Measurements from ENCODE around the gene ETV7.

Gene ETV7

DNA sequence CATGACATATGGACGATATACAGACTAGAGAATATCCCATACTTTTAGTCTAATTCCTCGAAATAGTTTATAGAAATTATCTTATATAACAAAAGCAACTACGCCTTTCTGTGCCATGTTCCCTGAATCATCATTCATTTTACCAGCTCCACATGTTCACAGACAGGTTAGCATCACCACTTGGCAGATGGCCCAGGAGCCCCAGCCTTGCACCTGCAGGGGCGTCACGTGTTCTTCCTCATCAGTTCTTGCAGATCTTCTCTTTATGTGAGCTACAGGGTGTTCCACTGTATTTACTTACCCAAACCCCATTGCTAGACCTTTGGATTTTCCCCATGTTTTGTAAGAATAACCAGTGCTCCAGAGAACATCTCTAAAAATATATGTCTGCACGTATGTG, 38.2 kb downstream of the ETV7 start:
- no peak overlapping the region for H3K23ac ChIP-seq (ENCODE audit: low read length)
- no peak overlapping the region for H3K4ac ChIP-seq (ENCODE audit: low read depth, low read length)
- H3K79me2 ChIP-seq (ENCODE audit: control insufficient read depth, insufficient read depth, low read length) = no peaks in the 10 kb centered on the region
- H3K4me2 ChIP-seq (ENCODE audit: low read length) = no peak overlapping the region
- DNase-seq = no peak
- no peaks in the 10 kb centered on the region for H3K79me1 ChIP-seq (ENCODE audit: low read length)
- no peak overlapping the region for H2BK120ac ChIP-seq (ENCODE audit: low read depth, low read length)
- H2BK5ac ChIP-seq (ENCODE audit: low read length) = no peak overlapping the region
- no peak overlapping the region for H4K5ac ChIP-seq (ENCODE audit: low read length)
- no peak overlapping the region for H3K9ac ChIP-seq (ENCODE audit: low read length)
- H3K4me3 ChIP-seq (ENCODE audit: low read length) = no peak overlapping the region
- no peak overlapping the region for H3K27ac ChIP-seq (ENCODE audit: low read depth, low read length)
- no peak overlapping the region for H3K18ac ChIP-seq (ENCODE audit: low read length)
- no peak overlapping the region for H2BK15ac ChIP-seq (replicated peaks; ENCODE audit: low read depth)
- H4K8ac ChIP-seq (ENCODE audit: low read depth, low read length) = no peak overlapping the region
- WGBS (ENCODE audit: extremely low coverage, insufficient coverage, low lambda C conversion rate) = no CpG with 5 or more reads among the region's 6 CpGs
- H2AK5ac ChIP-seq (ENCODE audit: low read length) = no peak overlapping the region
- H3K4me1 ChIP-seq (ENCODE audit: control insufficient read depth, low read depth, low read length) = no peaks in the 10 kb centered on the region
- no peaks in the 10 kb centered on the region for H3K36me3 ChIP-seq (ENCODE audit: control insufficient read depth, insufficient read depth, low read length)
- no peaks in the 10 kb centered on the region for H3K27me3 ChIP-seq (ENCODE audit: insufficient read depth, low read length, poor library complexity)
- no peak overlapping the region for H3K56ac ChIP-seq (ENCODE audit: low read length)

DNA sequence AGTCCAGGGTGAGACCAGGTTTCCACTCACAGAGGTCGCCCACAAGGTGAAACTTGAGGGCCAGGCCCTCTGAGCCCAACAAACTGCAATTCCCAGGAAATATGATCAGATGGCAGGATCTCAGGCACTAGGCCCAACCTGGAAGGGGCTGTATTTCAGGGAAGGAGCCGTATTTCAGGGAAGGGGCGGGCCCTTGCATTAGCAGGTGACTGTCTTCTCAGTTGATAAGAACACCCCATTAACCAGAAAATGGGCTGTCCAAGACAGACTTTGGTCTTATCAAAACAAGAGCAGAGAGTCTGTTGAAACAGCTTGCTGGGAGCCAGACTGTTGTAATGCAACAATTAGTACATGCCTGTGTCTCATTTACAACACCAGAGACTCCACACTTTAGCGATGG, 39.8 kb downstream of the ETV7 start:
- Histone ChIP-seq H3K4me3 (ENCODE audit: low read length) (no peak overlapping the region), H2BK120ac (ENCODE audit: low read depth, low read length) (no peak overlapping the region), H2BK5ac (ENCODE audit: low read length) (no peak overlapping the region), H3K27ac (ENCODE audit: low read depth, low read length) (no peak overlapping the region), H3K79me1 (ENCODE audit: low read length) (no peaks in the 10 kb centered on the region), H3K23ac (ENCODE audit: low read length) (no peak overlapping the region), H3K4ac (ENCODE audit: low read depth, low read length) (no peak overlapping the region), H3K18ac (ENCODE audit: low read length) (no peak overlapping the region), H3K4me2 (ENCODE audit: low read length) (no peak overlapping the region), H3K56ac (ENCODE audit: low read length) (no peak overlapping the region), H2BK15ac (replicated peaks; ENCODE audit: low read depth) (no peak overlapping the region), H4K8ac (ENCODE audit: low read depth, low read length) (no peak overlapping the region), H3K27me3 (ENCODE audit: insufficient read depth, low read length, poor library complexity) (no peaks in the 10 kb centered on the region), H2AK5ac (ENCODE audit: low read length) (no peak overlapping the region), H3K36me3 (ENCODE audit: control insufficient read depth, insufficient read depth, low read length) (no peaks in the 10 kb centered on the region), H3K9ac (ENCODE audit: low read length) (no peak overlapping the region), H3K4me1 (ENCODE audit: control insufficient read depth, low read depth, low read length) (no peaks in the 10 kb centered on the region), H4K5ac (ENCODE audit: low read length) (no peak overlapping the region), H3K79me2 (ENCODE audit: control insufficient read depth, insufficient read depth, low read length) (no peaks in the 10 kb centered on the region)
- no peak for DNase-seq
- WGBS (ENCODE audit: extremely low coverage, insufficient coverage, low lambda C conversion rate) = no CpG with 5 or more reads among the region's 4 CpGs

DNA sequence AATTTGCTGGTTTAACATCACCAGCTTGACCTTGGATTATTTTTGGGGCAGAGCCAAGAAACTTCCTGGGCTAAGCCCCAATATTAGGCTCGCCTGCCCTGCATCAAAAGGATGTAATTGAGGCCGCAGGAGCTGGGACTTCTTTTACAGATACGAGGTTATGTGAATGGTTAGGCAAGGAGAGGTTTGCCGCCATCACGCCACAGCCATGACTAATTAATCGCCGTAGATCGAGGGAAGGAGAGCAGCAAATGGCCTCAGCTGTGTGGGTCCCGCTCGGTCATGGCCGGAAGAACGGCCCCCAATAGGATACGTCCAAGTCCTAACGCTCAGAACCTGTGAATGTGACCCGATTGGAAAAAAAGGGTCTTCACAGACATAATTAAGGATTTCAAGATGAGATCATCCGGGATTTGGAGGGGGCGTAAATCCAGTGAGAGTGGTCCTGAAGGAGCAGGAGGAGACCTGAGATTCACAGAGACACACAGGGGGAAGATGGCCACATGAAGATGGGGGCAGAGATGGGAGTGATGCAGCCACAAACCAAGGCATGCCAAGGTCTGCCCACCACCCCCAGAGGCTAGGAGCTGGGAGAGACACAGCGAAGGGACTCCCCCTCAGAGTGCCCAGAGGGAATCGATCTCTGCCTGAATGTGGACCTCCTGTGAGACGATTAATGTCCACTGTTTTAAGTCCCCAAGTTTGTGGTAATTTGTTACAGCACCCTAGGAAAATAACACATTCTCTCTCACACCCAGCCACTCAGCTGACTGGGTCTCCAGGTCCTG, 40.8 kb downstream of the ETV7 start:
- Histone ChIP-seq H3K79me1 (ENCODE audit: low read length) (no peaks in the 10 kb centered on the region), H4K5ac (ENCODE audit: low read length) (no peak overlapping the region), H4K8ac (ENCODE audit: low read depth, low read length) (no peak overlapping the region), H3K4me2 (ENCODE audit: low read length) (no peak overlapping the region), H2BK15ac (replicated peaks; ENCODE audit: low read depth) (no peak overlapping the region), H2BK120ac (ENCODE audit: low read depth, low read length) (no peak overlapping the region), H3K18ac (ENCODE audit: low read length) (no peak overlapping the region), H3K9ac (ENCODE audit: low read length) (no peak overlapping the region), H3K56ac (ENCODE audit: low read length) (no peak overlapping the region), H3K79me2 (ENCODE audit: control insufficient read depth, insufficient read depth, low read length) (no peaks in the 10 kb centered on the region), H3K27me3 (ENCODE audit: insufficient read depth, low read length, poor library complexity) (no peaks in the 10 kb centered on the region), H3K23ac (ENCODE audit: low read length) (no peak overlapping the region), H3K36me3 (ENCODE audit: control insufficient read depth, insufficient read depth, low read length) (no peaks in the 10 kb centered on the region), H2AK5ac (ENCODE audit: low read length) (no peak overlapping the region), H3K4ac (ENCODE audit: low read depth, low read length) (no peak overlapping the region), H3K4me3 (ENCODE audit: low read length) (no peak overlapping the region), H2BK5ac (ENCODE audit: low read length) (no peak overlapping the region), H3K27ac (ENCODE audit: low read depth, low read length) (no peak overlapping the region), H3K4me1 (ENCODE audit: control insufficient read depth, low read depth, low read length) (no peaks in the 10 kb centered on the region)
- no CpG with 5 or more reads among the region's 20 CpGs for WGBS (ENCODE audit: extremely low coverage, insufficient coverage, low lambda C conversion rate)
- no peak for DNase-seq

DNA sequence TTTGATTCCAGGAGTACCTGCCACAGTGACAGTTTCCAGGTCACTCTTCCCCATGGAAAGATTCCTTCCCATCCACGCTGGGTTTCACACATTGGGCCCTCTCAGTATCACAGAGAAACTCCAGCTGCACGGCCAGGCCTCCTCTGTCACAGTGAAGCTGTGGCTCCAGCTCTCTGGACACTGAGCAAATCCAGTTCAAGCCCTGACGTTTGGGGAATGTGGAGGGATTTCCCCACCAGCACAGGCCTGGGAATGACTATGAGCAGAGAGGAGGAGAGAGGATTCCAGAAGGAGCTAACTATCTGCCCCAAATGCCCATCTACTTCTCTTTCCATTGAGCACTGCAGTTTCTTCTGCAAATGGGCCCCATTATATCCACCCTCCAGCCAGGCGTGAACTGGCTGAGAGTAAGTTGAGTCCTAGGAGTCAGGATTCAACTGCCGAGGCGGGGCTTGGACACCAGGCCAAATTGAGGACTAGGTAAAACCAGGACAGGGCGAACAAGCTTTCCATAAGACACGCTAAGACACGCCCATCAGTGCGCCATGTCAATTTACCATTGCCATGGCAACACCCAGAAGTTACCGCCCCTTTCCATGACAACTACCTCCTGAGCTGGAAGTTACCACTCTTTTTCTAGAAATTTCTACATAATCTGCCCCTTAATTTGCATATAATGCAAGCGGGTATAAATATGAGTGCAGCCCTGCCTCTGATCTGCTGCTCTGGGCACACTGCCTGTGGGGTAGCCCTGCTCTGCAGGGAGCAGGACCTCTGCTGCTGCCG, 41.6 kb downstream of the ETV7 start:
- peak; percentile 63 for DNase-seq
- no peaks in the 10 kb centered on the region for H3K79me2 ChIP-seq (ENCODE audit: control insufficient read depth, insufficient read depth, low read length)
- H4K8ac ChIP-seq (ENCODE audit: low read depth, low read length) = no peak overlapping the region

DNA sequence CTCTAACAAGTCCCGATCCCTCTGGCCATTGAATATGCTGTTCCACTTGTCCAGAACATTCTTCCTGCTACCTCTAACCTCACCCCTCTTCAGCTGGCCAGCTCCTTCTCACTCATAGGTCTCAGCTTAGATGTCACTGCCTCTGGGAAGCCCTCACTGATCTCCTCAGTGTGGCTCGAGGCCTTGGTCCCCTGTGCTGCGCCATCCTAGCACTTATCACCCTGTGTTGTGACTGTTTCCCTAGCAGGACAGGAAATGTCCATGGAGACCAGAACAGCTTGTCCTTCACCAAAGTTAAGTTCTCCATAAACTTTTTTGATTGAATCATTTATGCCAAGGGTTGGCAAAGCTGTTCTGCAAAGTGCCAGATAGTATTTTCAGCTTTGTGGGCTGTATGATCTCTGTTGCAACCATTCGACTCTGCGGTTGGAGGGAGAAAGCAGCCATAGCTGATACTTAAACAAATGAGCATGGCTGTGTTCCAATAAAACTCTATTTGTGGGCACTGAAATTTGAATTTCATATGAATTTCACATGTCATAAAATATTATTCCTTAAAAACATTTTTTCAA, 44.3 kb downstream of the ETV7 start:
- H3K27me3 ChIP-seq (ENCODE audit: insufficient read depth, low read length, poor library complexity) = peaks cover 3% of the 10 kb centered on the region
- H3K4me1 ChIP-seq (ENCODE audit: control insufficient read depth, low read depth, low read length) = no peaks in the 10 kb centered on the region
- no peak overlapping the region for H3K56ac ChIP-seq (ENCODE audit: low read length)
- H2BK15ac ChIP-seq (replicated peaks; ENCODE audit: low read depth) = no peak overlapping the region
- H2AK5ac ChIP-seq (ENCODE audit: low read length) = no peak overlapping the region
- H3K36me3 ChIP-seq (ENCODE audit: control insufficient read depth, insufficient read depth, low read length) = no peaks in the 10 kb centered on the region
- no peak overlapping the region for H2BK5ac ChIP-seq (ENCODE audit: low read length)
- H4K8ac ChIP-seq (ENCODE audit: low read depth, low read length) = no peak overlapping the region
- no CpG with 5 or more reads among the region's 5 CpGs for WGBS (ENCODE audit: extremely low coverage, insufficient coverage, low lambda C conversion rate)
- no peak overlapping the region for H4K5ac ChIP-seq (ENCODE audit: low read length)
- no peaks in the 10 kb centered on the region for H3K79me2 ChIP-seq (ENCODE audit: control insufficient read depth, insufficient read depth, low read length)
- H3K79me1 ChIP-seq (ENCODE audit: low read length) = no peaks in the 10 kb centered on the region
- H3K18ac ChIP-seq (ENCODE audit: low read length) = no peak overlapping the region
- no peak overlapping the region for H3K4me2 ChIP-seq (ENCODE audit: low read length)
- H2BK120ac ChIP-seq (ENCODE audit: low read depth, low read length) = no peak overlapping the region
- H3K23ac ChIP-seq (ENCODE audit: low read length) = no peak overlapping the region
- no peak overlapping the region for H3K4me3 ChIP-seq (ENCODE audit: low read length)
- H3K9ac ChIP-seq (ENCODE audit: low read length) = no peak overlapping the region
- H3K4ac ChIP-seq (ENCODE audit: low read depth, low read length) = no peak overlapping the region
- H3K27ac ChIP-seq (ENCODE audit: low read depth, low read length) = no peak overlapping the region
- DNase-seq = no peak

More for the DNA sequence above, 41.6 kb downstream of the ETV7 start:
- Histone ChIP-seq H2BK15ac (replicated peaks; ENCODE audit: low read depth) (no peak overlapping the region), H4K5ac (ENCODE audit: low read length) (no peak overlapping the region), H3K36me3 (ENCODE audit: control insufficient read depth, insufficient read depth, low read length) (no peaks in the 10 kb centered on the region), H3K27ac (ENCODE audit: low read depth, low read length) (no peak overlapping the region), H3K4me3 (ENCODE audit: low read length) (no peak overlapping the region), H3K4ac (ENCODE audit: low read depth, low read length) (no peak overlapping the region), H3K4me1 (ENCODE audit: control insufficient read depth, low read depth, low read length) (no peaks in the 10 kb centered on the region), H3K4me2 (ENCODE audit: low read length) (no peak overlapping the region), H3K9ac (ENCODE audit: low read length) (no peak overlapping the region), H2BK120ac (ENCODE audit: low read depth, low read length) (no peak overlapping the region), H3K56ac (ENCODE audit: low read length) (no peak overlapping the region), H2BK5ac (ENCODE audit: low read length) (no peak overlapping the region), H3K23ac (ENCODE audit: low read length) (no peak overlapping the region), H3K18ac (ENCODE audit: low read length) (no peak overlapping the region), H2AK5ac (ENCODE audit: low read length) (no peak overlapping the region), H3K79me1 (ENCODE audit: low read length) (no peaks in the 10 kb centered on the region), H3K27me3 (ENCODE audit: insufficient read depth, low read length, poor library complexity) (no peaks in the 10 kb centered on the region)
- whole genome bisulfite sequencing (ENCODE audit: extremely low coverage, insufficient coverage, low lambda C conversion rate) = no CpG with 5 or more reads among the region's 13 CpGs

Measured in mesendoderm (in vitro differentiated cells).